Measurements from ENCODE around the gene IDH3G.

Gene IDH3G

GRCh38 chrX:153814591-153815315, 20.6 kb upstream of the IDH3G start:
- no peak for DNase-seq

GRCh38 chrX:153813161-153813560, 19.0 kb upstream of the IDH3G start:
- DNase-seq: no peak

GRCh38 chrX:153812220-153812619, 18.0 kb upstream of the IDH3G start:
- DNase-seq: no peak

GRCh38 chrX:153807976-153808375, 13.8 kb upstream of the IDH3G start:
- DNase-seq: no peak

GRCh38 chrX:153806999-153807575, 12.9 kb upstream of the IDH3G start:
- DNase-seq: no peak

GRCh38 chrX:153805436-153805835, 11.3 kb upstream of the IDH3G start:
- DNase-seq: no peak

- no peak for DNase-seq
Measured at GRCh38 chrX:153804621-153805020, 10.4 kb upstream of the IDH3G start.

GRCh38 chrX:153804100-153804595, 10.0 kb upstream of the IDH3G start:
- DNase-seq: no peak

- no peak for DNase-seq
Measured at GRCh38 chrX:153803211-153804099, 9.3 kb upstream of the IDH3G start.

GRCh38 chrX:153802513-153803045, 8.4 kb upstream of the IDH3G start:
- DNase-seq: no peak

GRCh38 chrX:153801669-153802068, 7.5 kb upstream of the IDH3G start:
- no peak for DNase-seq

- DNase-seq: no peak
Measured at GRCh38 chrX:153800746-153801145, 6.6 kb upstream of the IDH3G start.

GRCh38 chrX:153800177-153800722, 6.1 kb upstream of the IDH3G start:
- DNase-seq: no peak

GRCh38 chrX:153799326-153799725, 5.2 kb upstream of the IDH3G start:
- no peak for DNase-seq

- no peak for DNase-seq
Measured at GRCh38 chrX:153797415-153798015, 3.3 kb upstream of the IDH3G start.

GRCh38 chrX:153794897-153795816, 982 bp upstream of the IDH3G start:
- no peak for DNase-seq

GRCh38 chrX:153793291-153793690, 884 bp downstream of the IDH3G start:
- DNase-seq: no peak

GRCh38 chrX:153792368-153792767, 1.8 kb downstream of the IDH3G start:
- no peak for DNase-seq

- no peak for DNase-seq
Measured at GRCh38 chrX:153791104-153791852, 2.9 kb downstream of the IDH3G start.

- no peak for DNase-seq
Measured at GRCh38 chrX:153789654-153790053, 4.5 kb downstream of the IDH3G start.

GRCh38 chrX:153786669-153787068, 7.5 kb downstream of the IDH3G start:
- DNase-seq: no peak

All from SHP77 (cell line).